BJ (cell line): Measurements from ENCODE around the gene PTX4. TPM values are rescaled to one million over a fixed set of nuclear protein-coding genes. Genes with fewer than 3 reads are reported as not detected.

Experiments
- CTCF ChIA-PET: fragments of 350-600 bp; formaldehyde crosslinking; extraction: SDS; loops from one replicate; lab custom pipeline; 2021; ENCODE audit warnings: antibody characterized with exemption, inconsistent platforms; lab: Yijun Ruan, JAX
- POLR2A ChIA-PET: fragments of 300-600 bp; sonication (Branson Sonifier 250); formaldehyde crosslinking; extraction: SDS; loops from one replicate; lab custom pipeline; 2021; ENCODE audit warnings: antibody characterized with exemption; lab: Charles Lee
- DNase-seq: peaks from one replicate; pipeline ENCODE4 v3.0.0-alpha.2; 2011; ENCODE audit warnings: low read depth
- H3K27me3 ChIP-seq: 2 replicates; pipeline ENCODE4 v1.6.0; 2011; ENCODE audit warnings: low read length; ENCODE audit not compliant: control insufficient read depth, insufficient read depth
- H3K36me3 ChIP-seq: 2 replicates; pipeline ENCODE4 v1.5.1; 2011; ENCODE audit warnings: low read length; ENCODE audit not compliant: control insufficient read depth, insufficient read depth
- H3K4me3 ChIP-seq: 2 replicates; pipeline ENCODE4 v1.5.1; 2011; ENCODE audit warnings: low read depth, mild to moderate bottlenecking, control low read depth, low read length
- polyA plus RNA-seq: library from polyadenylated mRNA; depleted of rRNA; stranded (reverse); fragments of >200 nt; gene quantifications from 2 replicates; pipeline ENCODE4 v1.2.3, GENCODE V29; 2011
- TF ChIP-seq, protein P1 (sequence below): IDR thresholded peaks from 2 replicates; pipeline ENCODE4 v1.5.1; 2011; ENCODE audit warnings: low read depth, mild to moderate bottlenecking, control low read depth, inconsistent platforms, low read length, moderate library complexity; ENCODE audit not compliant: insufficient read depth

PTX4 gene
- polyA plus RNA-seq, 1 experiment, result not detected

DNA sequence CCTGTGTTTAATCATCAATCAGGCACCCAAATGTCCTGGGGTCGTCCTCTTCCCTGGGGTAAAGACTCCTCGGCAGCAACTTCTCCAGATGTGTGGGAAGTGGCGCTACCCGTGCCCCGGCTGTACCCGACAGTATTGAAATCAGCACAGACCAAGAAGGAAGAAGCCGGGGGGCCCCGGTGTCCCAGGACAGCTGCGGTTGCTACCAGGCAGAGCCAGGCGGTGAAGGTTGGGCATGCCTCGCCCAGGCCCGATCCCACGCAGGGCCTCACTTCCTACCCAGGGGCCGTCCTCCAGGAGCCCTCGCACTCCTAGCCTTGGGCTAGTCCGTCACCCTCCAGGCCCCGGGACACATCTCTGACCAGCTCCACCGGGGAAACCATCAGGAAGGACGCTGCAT lies 35.4 kb downstream of the PTX4 start:
- Histone ChIP-seq H3K36me3 (peaks cover 33% of the 10 kb centered on the region), H3K27me3 (no peaks in the 10 kb centered on the region), H3K4me3 (no peak overlapping the region)
- ChIA-PET CTCF (no interaction called here), POLR2A (no interaction called here)
- TF ChIP-seq, protein P1, sequence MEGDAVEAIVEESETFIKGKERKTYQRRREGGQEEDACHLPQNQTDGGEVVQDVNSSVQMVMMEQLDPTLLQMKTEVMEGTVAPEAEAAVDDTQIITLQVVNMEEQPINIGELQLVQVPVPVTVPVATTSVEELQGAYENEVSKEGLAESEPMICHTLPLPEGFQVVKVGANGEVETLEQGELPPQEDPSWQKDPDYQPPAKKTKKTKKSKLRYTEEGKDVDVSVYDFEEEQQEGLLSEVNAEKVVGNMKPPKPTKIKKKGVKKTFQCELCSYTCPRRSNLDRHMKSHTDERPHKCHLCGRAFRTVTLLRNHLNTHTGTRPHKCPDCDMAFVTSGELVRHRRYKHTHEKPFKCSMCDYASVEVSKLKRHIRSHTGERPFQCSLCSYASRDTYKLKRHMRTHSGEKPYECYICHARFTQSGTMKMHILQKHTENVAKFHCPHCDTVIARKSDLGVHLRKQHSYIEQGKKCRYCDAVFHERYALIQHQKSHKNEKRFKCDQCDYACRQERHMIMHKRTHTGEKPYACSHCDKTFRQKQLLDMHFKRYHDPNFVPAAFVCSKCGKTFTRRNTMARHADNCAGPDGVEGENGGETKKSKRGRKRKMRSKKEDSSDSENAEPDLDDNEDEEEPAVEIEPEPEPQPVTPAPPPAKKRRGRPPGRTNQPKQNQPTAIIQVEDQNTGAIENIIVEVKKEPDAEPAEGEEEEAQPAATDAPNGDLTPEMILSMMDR, result no peak
- DNase-seq, result no peak

DNA sequence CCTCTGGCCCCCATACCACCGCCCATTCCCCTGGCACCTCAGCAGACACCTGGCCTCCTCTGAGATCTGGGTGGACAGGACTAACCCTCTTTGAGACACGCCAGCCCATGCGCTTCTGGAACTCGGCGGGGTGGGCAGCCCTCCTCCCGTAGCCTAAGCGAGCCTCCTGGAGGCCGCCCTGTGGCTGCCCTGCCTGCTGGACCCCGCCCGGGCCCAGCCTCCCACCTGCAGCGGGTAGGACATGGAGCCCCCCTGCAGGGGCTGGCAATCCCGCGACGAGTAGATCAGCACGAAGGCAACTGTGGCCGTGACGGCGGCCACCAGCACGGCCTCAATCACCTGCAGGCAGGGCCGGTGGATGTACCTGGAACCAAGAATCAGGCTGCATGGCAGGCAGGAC lies 36.2 kb downstream of the PTX4 start:
- TF ChIP-seq, protein P1, result no peak
- Histone ChIP-seq H3K27me3 (no peaks in the 10 kb centered on the region), H3K36me3 (peaks cover 32% of the 10 kb centered on the region), H3K4me3 (no peak overlapping the region)
- DNase-seq, result no peak
- ChIA-PET POLR2A (no interaction called here), CTCF (interaction anchor here (0.6 kb wide), 1 partner anchor 27 kb away, joined by 3 read pairs; no protein-coding TSS in a partner anchor)

DNA sequence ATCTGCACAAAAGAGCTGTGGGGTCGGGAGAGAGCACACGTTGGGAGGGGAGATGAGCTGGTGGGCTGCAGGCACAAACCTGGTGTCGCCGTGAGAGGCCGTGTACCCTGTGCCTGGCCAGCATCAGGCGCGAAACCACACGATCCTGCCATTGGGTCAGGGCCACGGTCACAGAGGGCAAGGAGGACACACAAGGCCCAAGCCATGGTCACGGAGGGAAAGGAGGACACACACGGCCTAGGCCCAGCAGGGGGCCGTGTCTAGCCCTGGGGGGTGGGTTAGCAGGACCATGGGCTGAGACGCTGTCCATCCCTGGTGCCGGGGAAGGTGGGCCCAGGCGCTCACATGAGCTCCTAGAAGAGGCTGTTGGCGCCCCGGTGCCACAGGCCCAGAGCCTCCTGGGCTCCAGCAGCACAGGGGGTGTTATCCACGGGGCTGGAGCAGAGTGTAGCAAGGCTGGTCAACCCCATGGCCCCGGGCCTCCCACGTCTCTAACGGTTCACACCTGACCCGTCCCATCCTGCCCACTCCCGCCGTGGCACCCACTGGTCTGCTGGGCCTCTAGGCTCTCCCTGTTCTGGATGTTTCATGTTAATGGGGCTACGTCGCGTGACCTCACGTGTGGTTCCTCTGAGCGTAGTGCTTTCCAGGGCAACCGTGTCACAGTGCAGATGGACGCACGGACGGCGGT lies 36.9 kb downstream of the PTX4 start:
- Histone ChIP-seq H3K27me3 (no peaks in the 10 kb centered on the region), H3K36me3 (peaks cover 32% of the 10 kb centered on the region), H3K4me3 (no peak overlapping the region)
- no peak for DNase-seq
- ChIA-PET POLR2A (no interaction called here), CTCF (no interaction called here)
- TF ChIP-seq, protein P1, result no peak

DNA sequence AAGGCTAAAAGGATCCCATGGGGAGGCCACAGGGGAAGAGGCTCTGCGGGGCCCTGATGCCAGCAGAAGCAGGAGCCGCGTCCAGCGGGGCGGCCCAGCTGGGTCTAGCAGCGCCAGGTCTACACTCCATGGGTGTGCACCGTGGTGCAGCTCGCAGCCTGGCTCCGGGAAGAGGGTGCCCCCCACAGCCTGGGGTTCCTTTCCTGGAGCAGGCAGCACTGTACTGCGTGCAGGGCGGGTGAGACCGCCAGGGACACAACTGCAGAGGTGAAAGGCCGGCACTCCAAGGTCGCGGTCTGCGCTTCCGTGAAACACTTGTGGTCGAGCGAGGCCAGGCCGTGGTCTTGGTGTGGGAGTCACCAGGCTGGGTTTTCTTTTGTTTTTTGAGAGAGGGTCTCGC lies 37.9 kb downstream of the PTX4 start:
- no peak overlapping the region for H3K4me3 ChIP-seq
- POLR2A ChIA-PET, result no interaction called here
- no peaks in the 10 kb centered on the region for H3K27me3 ChIP-seq
- peaks cover 32% of the 10 kb centered on the region for H3K36me3 ChIP-seq
- no peak for DNase-seq
- CTCF ChIA-PET, result no interaction called here
- TF ChIP-seq, protein P1, result no peak

DNA sequence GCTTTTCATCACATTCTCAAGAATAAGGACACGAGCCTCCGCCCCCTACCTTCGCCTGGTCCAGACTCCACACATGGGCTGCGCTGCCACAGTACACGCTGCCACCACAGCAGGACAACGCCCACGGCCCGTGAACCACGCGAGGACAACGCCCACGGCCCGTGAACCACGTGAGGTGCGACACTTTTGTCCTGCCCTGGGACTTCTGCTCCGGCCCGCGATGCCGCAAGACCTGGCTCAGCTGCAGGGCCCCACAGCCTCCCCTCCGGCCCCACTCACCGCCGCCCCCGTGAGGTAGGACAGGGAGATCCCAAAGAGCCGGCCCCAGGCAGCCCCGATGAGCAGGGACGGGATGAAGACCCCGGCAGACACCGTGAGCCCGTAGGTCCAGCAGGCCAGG lies 38.5 kb downstream of the PTX4 start:
- Histone ChIP-seq H3K36me3 (peaks cover 31% of the 10 kb centered on the region), H3K4me3 (no peak overlapping the region), H3K27me3 (no peaks in the 10 kb centered on the region)
- TF ChIP-seq, protein P1, result no peak
- no peak for DNase-seq
- ChIA-PET POLR2A (no interaction called here), CTCF (no interaction called here)
